SHP77 treated with DMSO at 0.1 percent for 48 hours (cell line): ENCODE results near the gene MECP2.

Source experiments
- DNase-seq: peaks from one replicate; lab custom pipeline; 2025; lab: John Stamatoyannopoulos, UW

The MECP2 gene

DNA sequence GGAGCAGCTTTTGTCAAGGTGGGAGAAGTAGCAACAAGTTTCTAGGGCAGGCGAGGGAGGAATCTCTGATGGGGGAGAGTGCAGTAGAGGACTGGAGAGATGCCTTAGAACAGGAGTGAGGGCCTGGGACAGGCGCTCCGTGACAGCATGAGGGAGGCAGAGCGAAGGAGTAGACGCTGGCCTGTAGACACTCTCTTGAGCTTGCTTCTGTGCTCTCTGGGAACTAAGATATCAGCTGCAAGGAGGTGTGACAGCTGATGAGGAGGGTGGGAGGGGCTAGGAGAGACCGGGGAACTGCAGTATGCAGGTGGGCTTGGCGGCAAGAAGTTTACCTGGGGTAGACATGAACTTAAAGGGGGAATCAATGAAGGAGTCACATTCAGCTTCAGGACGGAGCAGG lies 35.7 kb downstream of the MECP2 start:
- DNase-seq: no peak

- no peak for DNase-seq
Measured at GRCh38 chrX:154059729-154060245, 37.7 kb downstream of the MECP2 start.

GRCh38 chrX:154059231-154059630 lies 38.3 kb downstream of the MECP2 start:
- no peak for DNase-seq

GRCh38 chrX:154058214-154058997 lies 39.1 kb downstream of the MECP2 start:
- DNase-seq: no peak

GRCh38 chrX:154057791-154058190 lies 39.7 kb downstream of the MECP2 start:
- DNase-seq: no peak

GRCh38 chrX:154056770-154057241 lies 40.7 kb downstream of the MECP2 start:
- DNase-seq: no peak

DNA sequence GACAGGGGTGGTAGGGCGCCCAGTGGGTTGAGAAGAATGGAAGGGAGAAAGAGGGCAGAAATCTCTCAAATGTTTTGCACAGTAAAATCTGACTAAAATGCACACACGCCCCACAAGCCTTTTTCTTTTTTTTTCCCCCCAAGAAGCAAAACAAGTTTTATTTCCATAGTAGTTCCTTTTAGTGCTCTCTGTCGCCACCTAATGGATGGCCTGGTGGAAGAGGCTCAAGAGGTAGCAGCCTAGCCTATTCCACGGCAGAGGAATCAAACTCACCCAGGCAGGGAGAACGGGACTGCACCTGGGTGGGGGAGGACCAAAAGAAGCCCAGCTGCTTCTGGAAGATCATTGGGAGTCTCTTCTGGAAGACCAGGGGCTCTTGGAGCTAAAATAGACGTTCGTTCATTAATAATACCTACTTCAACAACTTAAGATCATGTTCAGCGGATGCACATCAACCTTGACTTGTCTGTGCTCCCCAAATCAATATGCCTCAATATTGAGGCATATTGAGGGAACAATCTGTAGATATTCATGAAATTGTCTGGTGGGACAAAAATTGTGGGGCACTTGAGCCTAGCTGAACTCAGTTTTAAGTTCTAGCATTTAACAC lies 46.2 kb downstream of the MECP2 start:
- no peak for DNase-seq

DNA sequence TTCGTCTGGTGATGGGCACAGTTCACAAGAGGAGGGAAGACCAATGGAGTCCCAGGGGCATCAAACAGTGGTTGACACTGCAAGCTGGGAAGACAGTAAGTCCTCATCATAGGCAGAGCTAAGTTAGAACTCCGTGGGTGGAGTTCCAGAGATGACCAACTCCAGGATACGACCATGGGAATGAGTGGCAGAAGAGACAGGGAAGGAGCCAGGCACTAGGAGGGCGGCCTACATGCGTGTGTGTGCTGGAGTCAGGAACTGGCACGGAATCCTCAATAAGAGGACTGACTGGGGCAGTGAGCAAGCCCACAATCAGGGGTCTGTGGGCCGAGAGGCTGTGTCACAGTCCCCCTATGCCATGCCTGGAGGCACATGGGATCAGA lies 47.4 kb downstream of the MECP2 start:
- DNase-seq: no peak

DNA sequence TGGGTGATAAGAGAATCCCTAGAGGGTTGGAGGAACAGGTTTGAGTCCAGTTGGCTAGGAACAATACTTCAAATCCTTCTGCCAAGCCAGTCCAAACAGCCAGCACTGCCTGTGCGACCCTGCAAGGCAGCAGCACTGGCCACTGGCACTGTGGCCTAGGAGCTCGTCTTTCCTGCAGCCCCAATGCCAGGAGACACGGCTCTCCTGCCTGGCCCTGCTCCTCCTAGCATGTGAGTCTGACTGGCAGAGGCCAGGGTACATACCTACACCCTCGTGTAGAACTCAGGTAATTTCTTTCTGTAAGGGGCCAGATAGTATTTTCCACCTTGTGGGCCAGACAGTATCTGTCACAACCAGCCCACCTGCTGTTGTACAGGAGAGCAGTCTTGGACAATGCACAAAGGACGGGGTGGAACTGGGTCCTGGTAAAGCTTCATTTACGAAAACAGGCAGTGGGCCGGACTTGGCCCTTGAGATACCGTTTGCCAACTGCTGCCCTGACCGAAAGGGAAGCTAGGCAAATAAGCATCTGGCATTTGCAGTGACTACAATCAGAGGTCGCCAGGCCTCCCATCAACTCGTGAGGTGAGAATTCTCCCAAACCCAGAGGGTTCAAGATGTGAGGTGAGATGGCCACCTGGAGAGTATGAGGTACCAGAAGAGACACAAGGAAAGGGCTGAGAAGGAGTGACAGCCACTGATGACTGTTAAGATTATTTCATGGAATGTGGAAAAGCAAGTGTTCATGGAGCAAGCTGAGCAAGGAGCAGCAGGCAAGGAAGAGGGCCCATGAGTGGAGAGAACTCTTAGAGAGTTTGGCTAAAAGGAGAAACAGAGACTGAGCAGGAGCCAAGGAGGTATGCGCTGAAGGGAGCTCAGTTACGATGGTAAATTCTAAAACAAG lies 48.1 kb downstream of the MECP2 start:
- no peak for DNase-seq

GRCh38 chrX:154048398-154048797 lies 49.1 kb downstream of the MECP2 start:
- DNase-seq: no peak

GRCh38 chrX:154046940-154047610 lies 50.4 kb downstream of the MECP2 start:
- DNase-seq: no peak

DNA sequence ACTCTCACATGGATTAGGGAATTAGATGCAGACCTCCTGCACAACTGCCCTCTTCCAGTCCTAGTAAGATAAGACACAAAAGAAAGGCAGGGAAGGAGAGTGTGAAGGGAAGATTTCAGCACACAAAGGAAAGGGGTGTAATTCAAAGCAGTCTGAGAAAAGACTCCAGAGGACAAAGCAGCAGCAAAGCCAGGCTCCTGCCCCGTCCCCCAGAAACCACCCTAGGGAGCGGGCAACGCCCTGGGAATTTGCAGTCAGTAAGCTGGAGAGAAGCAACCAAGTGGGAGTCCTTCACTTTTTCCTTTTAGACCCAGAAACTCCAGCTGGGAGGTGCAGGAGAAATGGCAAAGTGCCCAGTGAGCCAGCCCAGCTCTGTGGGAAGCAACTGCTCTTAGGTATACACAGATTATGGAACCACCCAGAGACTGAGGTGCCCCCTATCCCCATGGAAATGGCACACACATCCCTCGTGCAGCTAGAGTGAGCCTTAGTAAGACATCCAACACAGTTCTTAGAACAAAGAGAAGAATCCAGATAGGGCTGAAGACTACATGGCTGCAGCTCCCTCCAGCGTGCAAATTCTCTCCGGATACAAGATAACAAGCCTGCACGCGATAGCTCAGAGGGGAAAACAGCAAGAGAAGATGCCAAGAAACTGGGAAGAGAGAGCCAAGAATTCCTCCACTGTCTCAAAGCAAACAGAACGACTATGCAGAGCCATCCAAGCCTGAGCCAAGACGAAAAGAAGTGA lies 51.3 kb downstream of the MECP2 start:
- DNase-seq: no peak

DNA sequence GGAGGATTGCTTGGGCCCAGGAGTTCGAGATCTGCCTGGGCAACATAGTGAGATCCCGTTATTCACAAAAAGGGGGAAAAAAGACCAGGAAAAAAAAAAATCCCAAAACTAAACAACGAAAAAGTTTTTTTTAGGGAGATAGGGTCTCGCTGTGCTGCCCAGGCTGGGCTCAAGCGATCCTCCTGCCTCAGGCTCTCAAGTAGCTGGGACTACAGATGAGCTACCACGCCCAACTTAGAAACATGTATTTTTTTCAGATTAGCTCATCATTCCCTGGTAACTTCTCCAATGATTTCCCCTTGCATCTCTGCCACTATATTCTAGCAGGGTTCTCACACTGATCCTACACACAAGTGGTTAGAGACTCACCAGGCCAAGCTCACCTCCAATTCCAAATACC lies 53.4 kb downstream of the MECP2 start:
- no peak for DNase-seq

DNA sequence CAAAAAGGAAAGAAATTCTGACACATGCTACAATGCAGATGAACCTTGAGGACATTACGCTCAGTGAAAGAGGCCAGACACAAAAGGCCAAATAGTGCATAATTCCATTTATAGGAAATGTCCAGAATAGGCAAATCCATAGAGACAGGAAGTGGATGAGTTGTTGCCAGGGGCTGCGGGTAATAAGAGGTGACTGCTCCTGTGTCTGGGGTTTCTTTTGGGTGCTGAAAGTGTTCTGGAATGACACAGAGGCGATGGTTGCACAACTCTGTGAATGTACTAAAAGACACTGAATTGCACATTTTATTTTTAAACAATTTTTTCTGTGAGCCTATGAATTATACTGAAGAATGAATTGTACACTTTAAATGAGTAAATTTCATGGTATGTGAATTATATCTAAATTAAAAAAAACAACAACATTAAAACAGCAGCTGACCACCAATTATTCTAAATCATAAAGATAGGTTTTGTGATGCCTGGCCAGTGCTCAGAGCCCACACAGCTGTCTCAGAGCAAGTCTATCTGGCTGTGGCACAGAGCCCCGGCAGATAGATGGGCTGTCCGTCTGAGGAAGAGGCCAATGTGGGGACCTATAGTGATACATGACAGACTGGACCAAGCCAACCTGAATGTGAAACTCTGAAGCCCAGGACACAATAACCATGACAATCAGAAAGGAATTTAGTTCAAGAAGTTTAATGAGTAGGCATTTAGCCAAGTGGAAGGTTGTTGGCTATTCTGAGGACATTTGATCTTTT lies 54.3 kb downstream of the MECP2 start:
- no peak for DNase-seq

DNA sequence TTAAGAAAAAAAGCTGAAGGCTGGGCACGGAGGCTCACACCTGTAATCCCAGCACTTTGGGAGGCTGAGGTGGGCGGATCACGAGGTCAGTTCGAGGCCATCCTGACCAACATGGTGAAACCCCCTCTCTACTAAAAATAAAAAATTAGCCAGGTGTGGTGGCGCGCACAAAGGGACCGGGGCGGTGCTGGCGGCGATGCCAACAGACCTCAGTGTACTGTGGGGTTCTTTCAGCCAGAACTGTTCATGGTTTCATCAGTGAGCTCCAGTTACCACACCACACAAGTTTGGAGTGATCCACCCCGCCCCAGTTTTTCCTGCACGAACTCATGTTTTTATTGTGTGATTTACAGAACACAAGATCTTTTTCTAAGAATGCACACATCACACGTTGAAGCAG lies 56.7 kb downstream of the MECP2 start:
- DNase-seq: no peak

DNA sequence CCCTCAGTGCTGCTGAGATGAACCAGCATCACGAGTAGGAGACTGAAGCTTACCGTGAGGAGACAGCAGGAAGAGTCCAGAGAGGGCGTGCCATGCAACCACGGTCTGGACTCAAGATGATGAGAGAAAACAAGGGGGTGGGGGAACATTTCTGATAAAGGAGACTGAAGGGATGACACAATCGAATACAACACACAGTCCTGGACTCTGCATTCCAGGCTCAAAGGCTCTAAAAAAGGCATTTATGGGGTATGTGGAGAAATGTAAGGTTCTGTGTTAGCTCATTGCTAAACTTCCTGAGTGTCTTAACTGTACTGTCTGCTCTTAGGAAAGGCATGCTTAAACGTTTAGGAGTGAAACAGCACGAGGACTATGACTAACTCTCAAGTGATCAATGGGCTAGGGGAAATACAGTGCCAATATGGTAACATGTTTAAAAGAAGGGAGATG lies 57.2 kb downstream of the MECP2 start:
- no peak for DNase-seq

DNA sequence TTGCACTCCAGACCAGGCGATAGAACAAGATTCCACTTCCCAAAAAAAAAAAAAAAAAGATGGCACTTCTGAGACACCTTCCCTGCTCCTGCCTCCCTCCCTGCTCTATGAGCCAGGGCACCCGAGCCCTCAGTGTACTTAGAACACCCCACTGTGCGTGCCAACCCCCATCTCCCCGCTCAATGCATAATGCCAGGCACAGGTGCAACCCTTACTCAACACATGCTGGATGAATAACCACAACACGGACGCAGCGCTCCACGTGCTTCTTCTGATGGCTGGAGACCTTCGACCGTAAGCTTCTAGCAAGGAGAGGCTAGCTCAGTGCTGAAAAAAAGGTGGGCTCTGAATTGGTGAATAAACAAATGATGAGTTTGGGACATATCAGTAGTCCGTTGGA lies 57.9 kb downstream of the MECP2 start:
- no peak for DNase-seq

GRCh38 chrX:154038656-154039055 lies 58.9 kb downstream of the MECP2 start:
- no peak for DNase-seq

- no peak for DNase-seq
Measured at GRCh38 chrX:154037754-154038153, 59.8 kb downstream of the MECP2 start.

GRCh38 chrX:154036513-154036912 lies 61.0 kb downstream of the MECP2 start:
- DNase-seq: no peak
